MG63 (cell line): ENCODE results near the gene EFNA5. TPM values are rescaled to one million over a fixed set of nuclear protein-coding genes. Genes with fewer than 3 reads are reported as not detected.
"Not testable (repeated sequence)": the region's sequence is repeated elsewhere in the genome, so short reads cannot be mapped to it uniquely, and the experiment has no call there.

Experiments used
- DNase-seq: peaks from one replicate; pipeline ENCODE4 v3.0.0-alpha.2; 2020
- H3K27me3 ChIP-seq: fragments of 250-450 bp; sonication (Bioruptor Pico); 2 replicates; pipeline ENCODE4 v1.5.1; 2020; ENCODE audit warnings: mild to moderate bottlenecking, moderate library complexity
- H3K36me3 ChIP-seq: fragments of 250-450 bp; sonication (Bioruptor Pico); 2 replicates; pipeline ENCODE4 v1.5.1; 2020; ENCODE audit warnings: mild to moderate bottlenecking, moderate library complexity
- H3K4me3 ChIP-seq: fragments of 250-450 bp; sonication (Bioruptor Pico); 2 replicates; pipeline ENCODE4 v1.5.1; 2020; ENCODE audit warnings: mild to moderate bottlenecking, moderate library complexity
- H3K9me3 ChIP-seq: fragments of 250-450 bp; sonication (Bioruptor Pico); 2 replicates; pipeline ENCODE4 v1.5.1; 2020; ENCODE audit warnings: mild to moderate bottlenecking, moderate library complexity
- total RNA-seq: library from RNA; depleted of rRNA; stranded (reverse); fragments of >200 nt; shearing (Covaris generic); gene quantifications from 2 replicates; pipeline ENCODE4 v1.2.3, GENCODE V29; 2014; ENCODE audit warnings: low replicate concordance

Gene EFNA5
- total RNA-seq, 1 experiment from 2014 or later = 0.56 TPM

GRCh38 chr5:107368615-107369014, 302.1 kb downstream of the EFNA5 start:
- Histone ChIP-seq H3K9me3 (no peaks in the 10 kb centered on the region), H3K4me3 (no peak overlapping the region), H3K36me3 (no peaks in the 10 kb centered on the region), H3K27me3 (no peaks in the 10 kb centered on the region)
- no peak for DNase-seq

- no peak for DNase-seq
- H3K4me3 ChIP-seq = no peak overlapping the region
- no peaks in the 10 kb centered on the region for H3K27me3 ChIP-seq
- no peaks in the 10 kb centered on the region for H3K36me3 ChIP-seq
- H3K9me3 ChIP-seq = no peaks in the 10 kb centered on the region
These were observed 302.8 kb downstream of the EFNA5 start for GRCh38 chr5:107367939-107368338.

- Histone ChIP-seq H3K9me3 (no peaks in the 10 kb centered on the region), H3K36me3 (no peaks in the 10 kb centered on the region), H3K4me3 (no peak overlapping the region), H3K27me3 (no peaks in the 10 kb centered on the region)
- DNase-seq = no peak
These were observed 303.3 kb downstream of the EFNA5 start for GRCh38 chr5:107367480-107367879.

- no peak for DNase-seq
- H3K36me3 ChIP-seq = no peaks in the 10 kb centered on the region
- H3K27me3 ChIP-seq = no peaks in the 10 kb centered on the region
- no peak overlapping the region for H3K4me3 ChIP-seq
- H3K9me3 ChIP-seq = no peaks in the 10 kb centered on the region
These were observed 305.2 kb downstream of the EFNA5 start for GRCh38 chr5:107365320-107366109.

- H3K36me3 ChIP-seq = no peaks in the 10 kb centered on the region
- no peak for DNase-seq
- no peak overlapping the region for H3K4me3 ChIP-seq
- no peaks in the 10 kb centered on the region for H3K9me3 ChIP-seq
- H3K27me3 ChIP-seq = no peaks in the 10 kb centered on the region
These were observed 306.1 kb downstream of the EFNA5 start for GRCh38 chr5:107364443-107365319.

- no peaks in the 10 kb centered on the region for H3K9me3 ChIP-seq
- H3K27me3 ChIP-seq = no peaks in the 10 kb centered on the region
- no peak overlapping the region for H3K4me3 ChIP-seq
- no peaks in the 10 kb centered on the region for H3K36me3 ChIP-seq
- no peak for DNase-seq
These were observed 307.0 kb downstream of the EFNA5 start for GRCh38 chr5:107363768-107364167.

GRCh38 chr5:107361945-107362344, 308.8 kb downstream of the EFNA5 start:
- Histone ChIP-seq H3K4me3 (no peak overlapping the region), H3K36me3 (no peaks in the 10 kb centered on the region), H3K27me3 (no peaks in the 10 kb centered on the region), H3K9me3 (no peaks in the 10 kb centered on the region)
- DNase-seq = no peak

- Histone ChIP-seq H3K9me3 (no peaks in the 10 kb centered on the region), H3K27me3 (no peaks in the 10 kb centered on the region), H3K36me3 (no peaks in the 10 kb centered on the region), H3K4me3 (no peak overlapping the region)
- DNase-seq = peak; percentile 13
These were observed 310.9 kb downstream of the EFNA5 start for GRCh38 chr5:107359916-107360234.

- H3K36me3 ChIP-seq = no peaks in the 10 kb centered on the region
- no peaks in the 10 kb centered on the region for H3K27me3 ChIP-seq
- DNase-seq = no peak
- H3K4me3 ChIP-seq = no peak overlapping the region
- H3K9me3 ChIP-seq = no peaks in the 10 kb centered on the region
These were observed 311.5 kb downstream of the EFNA5 start for GRCh38 chr5:107359033-107359915.

GRCh38 chr5:107356891-107357290, 313.8 kb downstream of the EFNA5 start:
- no peak overlapping the region for H3K4me3 ChIP-seq
- H3K36me3 ChIP-seq = no peaks in the 10 kb centered on the region
- no peaks in the 10 kb centered on the region for H3K27me3 ChIP-seq
- no peak for DNase-seq
- no peaks in the 10 kb centered on the region for H3K9me3 ChIP-seq

- no peak for DNase-seq
- no peak overlapping the region for H3K4me3 ChIP-seq
- no peaks in the 10 kb centered on the region for H3K36me3 ChIP-seq
- no peaks in the 10 kb centered on the region for H3K27me3 ChIP-seq
- peaks cover 4% of the 10 kb centered on the region; the same call in 1 of the 2 replicates for H3K9me3 ChIP-seq
These were observed 318.2 kb downstream of the EFNA5 start for GRCh38 chr5:107352576-107352975.

GRCh38 chr5:107346580-107346979, 324.2 kb downstream of the EFNA5 start:
- not testable (repeated sequence) for DNase-seq, H3K27me3 ChIP-seq, H3K4me3 ChIP-seq, H3K36me3 ChIP-seq
- H3K9me3 ChIP-seq = peaks cover 15% of the 10 kb centered on the region

GRCh38 chr5:107342371-107342770, 328.4 kb downstream of the EFNA5 start:
- no peak overlapping the region for H3K4me3 ChIP-seq
- H3K9me3 ChIP-seq = peaks cover 11% of the 10 kb centered on the region
- no peaks in the 10 kb centered on the region for H3K36me3 ChIP-seq
- no peak for DNase-seq
- no peaks in the 10 kb centered on the region for H3K27me3 ChIP-seq

GRCh38 chr5:107341376-107342084, 329.2 kb downstream of the EFNA5 start:
- Histone ChIP-seq H3K4me3 (no peak overlapping the region), H3K9me3 (peaks cover 11% of the 10 kb centered on the region), H3K27me3 (no peaks in the 10 kb centered on the region), H3K36me3 (no peaks in the 10 kb centered on the region)
- no peak for DNase-seq

GRCh38 chr5:107340631-107341030, 330.1 kb downstream of the EFNA5 start:
- Histone ChIP-seq H3K36me3 (no peaks in the 10 kb centered on the region), H3K27me3 (no peaks in the 10 kb centered on the region), H3K4me3 (no peak overlapping the region), H3K9me3 (peaks cover 10% of the 10 kb centered on the region)
- no peak for DNase-seq

- Histone ChIP-seq H3K9me3 (no peaks in the 10 kb centered on the region), H3K27me3 (no peaks in the 10 kb centered on the region), H3K36me3 (no peaks in the 10 kb centered on the region), H3K4me3 (no peak overlapping the region)
- no peak for DNase-seq
These were observed 332.4 kb downstream of the EFNA5 start for GRCh38 chr5:107338335-107338734.
